ENCODE measurements around the gene RPL36A.

The RPL36A gene

DNA sequence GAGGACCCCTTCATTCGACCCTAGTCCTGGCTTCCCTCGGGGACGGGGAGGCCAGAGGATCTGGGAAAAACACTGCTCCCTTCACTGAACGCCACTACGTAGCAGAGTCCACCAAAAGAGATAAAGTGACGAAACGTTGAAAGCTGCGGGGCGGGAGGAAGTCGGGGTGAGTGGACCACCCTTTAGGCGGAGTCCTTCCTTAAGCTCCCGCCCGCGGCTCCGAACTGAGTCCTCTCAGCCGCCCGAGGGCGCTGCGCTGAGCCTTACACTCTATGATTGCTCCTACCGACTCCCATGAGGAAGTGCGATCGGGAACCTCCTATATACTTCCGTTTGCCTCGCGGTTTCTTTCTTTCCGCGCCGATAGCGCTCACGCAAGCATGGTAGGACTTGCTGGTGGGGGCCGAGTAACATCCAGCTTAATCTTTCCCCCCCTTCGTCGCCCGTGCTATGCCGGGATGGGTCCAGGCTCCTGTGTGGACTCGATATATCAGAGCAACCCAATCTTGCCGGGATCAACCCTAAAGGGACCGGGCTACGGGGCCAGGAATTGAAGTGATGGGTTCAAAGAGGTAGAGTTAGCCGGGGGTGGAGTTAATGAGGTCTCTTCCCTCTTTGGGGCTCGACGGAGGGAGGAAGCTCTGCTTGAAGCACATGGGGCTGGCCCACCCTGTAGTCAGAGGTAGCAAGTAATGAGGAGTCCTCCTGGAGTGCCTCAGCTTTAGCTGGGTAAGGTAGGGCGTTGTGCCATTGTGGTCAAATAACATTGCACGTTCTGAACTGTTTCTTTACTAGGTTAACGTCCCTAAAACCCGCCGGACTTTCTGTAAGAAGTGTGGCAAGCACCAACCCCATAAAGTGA, at the start of gene RPL36A:
Gene RPL36A, plus strand, starts transcription at position 348 of the 862 bp plus-strand sequence. Its CDS starts 33 bp downstream, at position 381.
- DNase-seq (ENCODE audit: low read depth), result peak; percentile 87

DNA sequence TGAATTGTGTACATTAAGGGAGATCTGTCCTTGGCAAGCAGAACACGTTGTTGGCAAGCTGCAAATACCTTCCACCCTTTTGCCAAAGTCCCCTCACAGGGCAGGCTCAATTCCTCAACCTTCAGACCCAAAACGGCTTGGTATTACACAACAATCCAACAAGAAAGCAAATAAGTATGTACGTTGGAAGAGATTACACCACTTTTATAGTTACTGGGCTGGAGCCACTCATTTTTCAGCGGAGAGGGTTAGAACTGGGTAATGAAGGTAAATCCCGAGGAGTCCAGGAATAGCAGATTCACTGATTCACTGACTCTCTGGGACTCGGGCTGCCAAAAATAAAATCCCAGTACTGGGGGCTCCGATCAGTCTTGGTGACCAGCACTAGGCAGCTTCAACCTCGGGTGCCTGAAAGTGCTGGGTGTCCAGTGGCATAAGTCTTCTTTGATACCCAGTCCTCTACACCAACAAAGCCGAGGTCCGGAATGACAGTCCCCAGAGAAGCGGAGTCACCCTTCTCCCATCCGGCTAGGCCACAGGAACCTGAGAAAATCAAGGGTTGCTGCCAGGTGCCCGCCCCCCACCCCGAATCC, 42.9 kb upstream of the RPL36A start:
- DNase-seq (ENCODE audit: low read depth), result peak; percentile 48

DNA sequence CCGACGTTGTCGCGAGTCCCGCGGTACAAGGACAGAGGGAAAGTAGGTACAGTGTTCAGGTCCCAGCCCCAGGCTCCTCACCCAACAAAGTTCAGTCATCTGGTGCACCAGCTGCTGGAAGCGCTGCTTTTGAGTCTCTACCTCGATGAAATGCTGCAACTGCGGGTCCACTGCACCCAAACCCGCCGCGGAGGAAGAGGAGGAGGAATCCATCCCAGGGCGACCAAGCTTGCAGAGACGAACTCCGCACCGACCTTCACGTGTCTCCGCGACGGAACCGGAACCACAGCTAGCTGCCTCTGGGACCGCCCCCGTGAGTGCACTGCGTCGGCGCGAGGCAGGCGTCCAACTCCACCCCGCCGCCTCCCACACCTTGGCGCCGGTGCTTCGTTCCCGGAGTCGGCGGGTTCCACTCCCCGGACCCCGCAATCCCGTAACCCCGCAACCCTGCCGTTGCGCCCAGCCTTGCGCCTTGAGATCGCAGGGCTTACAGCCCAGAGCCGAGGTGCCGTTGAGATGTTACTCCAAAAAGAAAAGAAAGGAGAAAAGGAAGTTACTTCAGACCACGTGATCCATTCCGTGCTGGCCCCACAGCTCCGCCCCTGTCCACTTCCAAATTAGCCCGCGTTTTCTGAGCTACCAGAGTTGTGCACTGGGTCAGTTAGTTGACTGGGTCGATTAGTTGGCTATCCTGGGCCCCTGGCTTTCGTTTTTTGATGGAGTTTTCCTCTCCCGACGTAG, 42.2 kb upstream of the RPL36A start, which contains the start of gene TIMM8A:
Gene TIMM8A, minus strand, starts transcription at position 291 of the 741 bp plus-strand sequence. Its CDS starts 78 bp downstream, at position 213.
- DNase-seq (ENCODE audit: low read depth), result peak; percentile 58

DNA sequence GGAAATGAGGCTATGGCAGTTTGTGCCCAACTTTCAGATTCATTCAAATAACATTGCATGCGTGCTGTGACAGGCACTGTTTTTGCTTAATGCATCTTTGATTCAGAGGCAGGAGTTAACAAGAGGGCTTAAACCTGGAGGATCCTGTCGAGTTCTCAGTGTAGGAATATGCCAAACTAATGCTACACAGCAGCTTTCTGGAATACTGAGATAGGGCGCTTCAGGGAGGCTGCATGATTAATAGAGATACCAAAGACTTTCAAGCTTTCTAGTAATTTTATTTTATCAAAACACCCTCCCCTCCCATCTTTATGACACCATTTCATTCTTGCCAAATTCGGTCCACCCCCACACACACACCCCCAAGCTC, 41.6 kb upstream of the RPL36A start:
- DNase-seq (ENCODE audit: low read depth), result no peak

DNA sequence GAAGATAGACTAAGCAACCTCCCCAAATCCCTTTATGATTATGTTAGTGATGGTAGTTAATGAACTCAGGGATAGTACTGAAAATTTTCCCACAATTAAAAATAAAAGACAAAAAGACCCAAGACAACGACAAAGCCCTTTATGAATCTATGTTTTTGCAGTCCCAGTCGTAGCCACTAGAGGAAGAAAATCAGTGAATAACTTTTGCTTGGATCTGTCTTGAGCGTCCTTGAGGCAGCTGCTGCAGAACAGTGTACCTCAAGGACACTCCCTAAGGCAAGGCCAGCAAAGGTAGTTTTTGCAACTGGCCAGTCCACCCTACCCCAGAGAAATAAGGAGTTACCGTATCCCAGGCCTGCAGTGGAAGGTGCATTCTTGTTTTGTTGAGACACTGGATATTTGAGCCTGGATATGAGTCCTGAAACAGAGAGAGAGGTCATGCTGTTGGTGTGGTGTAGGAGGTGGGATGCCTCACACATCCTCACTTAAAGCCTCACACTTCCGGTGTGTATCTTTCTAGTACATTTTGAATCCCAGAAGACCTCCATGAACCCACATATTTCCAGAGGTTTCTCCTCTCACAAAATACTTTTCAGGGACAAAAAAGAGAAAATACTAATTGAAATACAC, 33.5 kb upstream of the RPL36A start:
- peak; percentile 12 for DNase-seq (ENCODE audit: low read depth)

DNA sequence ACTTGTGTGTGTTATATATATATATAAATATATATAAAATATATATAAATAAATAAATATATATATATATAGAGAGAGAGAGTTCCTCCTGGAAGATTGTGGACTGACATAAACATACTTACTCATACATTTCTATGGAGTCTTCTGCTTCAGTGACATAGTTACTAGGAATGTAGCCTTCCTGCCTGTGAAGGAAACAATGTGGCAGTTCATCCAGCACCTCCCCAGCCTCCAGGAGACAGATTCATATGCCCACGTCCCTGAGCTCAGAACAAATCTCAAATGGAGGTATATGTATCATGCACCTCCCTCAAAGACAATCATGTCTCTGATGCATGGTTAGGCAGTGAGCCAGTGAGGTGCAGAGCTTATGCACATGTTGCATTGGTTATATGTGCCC, 30.8 kb upstream of the RPL36A start:
- no peak for DNase-seq (ENCODE audit: low read depth)

DNA sequence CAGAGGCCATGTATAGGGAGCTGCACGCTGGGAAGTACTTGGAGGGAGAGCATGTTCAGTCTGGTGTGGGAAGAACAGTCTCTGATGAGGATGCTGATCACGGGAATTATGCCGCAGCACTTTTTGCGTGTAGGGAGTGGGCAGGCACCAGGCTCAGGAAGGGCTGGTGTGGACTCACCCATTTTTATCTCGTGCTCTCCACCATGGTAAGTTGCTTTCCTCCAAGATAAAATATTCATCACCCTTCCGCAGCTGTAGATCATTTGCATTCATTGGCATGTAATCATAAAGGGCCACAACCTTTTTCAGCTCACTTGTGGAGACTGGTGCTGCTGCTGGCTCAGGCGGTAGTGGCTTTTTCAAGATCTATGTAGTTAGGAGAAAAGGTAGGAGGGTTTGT, 30.4 kb upstream of the RPL36A start:
- DNase-seq (ENCODE audit: low read depth), result no peak

DNA sequence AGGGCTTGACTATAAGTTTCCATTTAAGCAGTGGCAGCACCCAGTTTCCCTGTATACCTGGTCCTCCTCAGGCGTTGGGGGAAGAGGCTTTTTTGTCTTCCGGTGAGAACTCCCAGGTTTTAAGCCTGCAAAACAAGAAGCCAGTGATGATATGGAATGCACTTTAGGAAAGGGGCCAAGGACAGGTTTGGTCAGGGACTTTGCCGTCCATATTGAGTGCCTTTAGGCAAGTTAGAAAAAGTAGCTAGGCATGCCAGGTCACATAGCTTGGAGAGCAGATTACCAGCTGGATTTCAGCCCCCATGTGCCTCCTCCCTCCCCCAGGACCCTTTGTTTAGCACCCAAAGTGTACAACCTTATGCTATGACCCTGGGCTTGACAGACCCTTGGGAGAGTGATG, 28.7 kb upstream of the RPL36A start:
- DNase-seq (ENCODE audit: low read depth), result no peak

DNA sequence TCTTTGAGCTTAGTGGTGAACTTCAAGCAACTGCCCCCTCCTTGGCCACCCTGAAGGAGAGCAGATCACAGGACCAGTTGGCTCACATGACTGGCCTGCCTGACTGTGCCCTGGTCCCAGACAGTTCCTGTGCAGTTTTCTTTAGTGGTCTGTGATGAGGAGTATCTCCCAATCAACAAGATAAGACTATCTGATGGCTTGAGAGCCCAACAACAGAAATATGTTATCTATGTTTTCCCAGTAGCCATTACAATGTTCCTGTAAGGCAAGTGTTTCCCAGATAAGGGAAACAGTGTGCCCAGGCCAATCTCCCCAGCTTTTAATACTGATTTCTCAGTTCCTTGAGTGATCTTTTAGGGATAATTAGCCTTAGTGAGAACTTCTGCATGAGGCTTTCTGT, 28.1 kb upstream of the RPL36A start:
- no peak for DNase-seq (ENCODE audit: low read depth)

DNA sequence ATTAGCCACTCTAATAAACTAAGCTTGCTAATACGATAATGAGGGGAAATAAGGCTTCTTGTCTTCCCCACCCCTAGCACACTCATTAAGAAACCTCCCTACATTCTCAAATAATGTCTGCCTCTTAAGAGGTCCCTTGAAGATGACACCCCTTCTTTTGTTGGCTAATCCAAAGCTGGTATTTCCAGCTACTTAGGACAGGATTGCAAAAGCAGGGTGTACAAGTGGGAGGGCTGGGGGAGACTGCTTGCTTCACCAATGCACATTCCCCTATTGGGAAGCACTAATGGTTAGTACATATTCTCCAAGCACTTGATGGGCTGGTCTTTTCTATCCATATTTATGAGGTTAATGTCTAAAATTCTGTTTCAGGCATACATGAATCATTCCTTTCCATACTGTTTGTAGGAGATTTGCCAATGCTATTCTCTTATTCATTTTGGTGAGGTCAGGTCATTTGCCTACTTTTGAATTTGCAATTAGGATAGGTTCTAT, 25.5 kb upstream of the RPL36A start:
- DNase-seq (ENCODE audit: low read depth), result no peak

DNA sequence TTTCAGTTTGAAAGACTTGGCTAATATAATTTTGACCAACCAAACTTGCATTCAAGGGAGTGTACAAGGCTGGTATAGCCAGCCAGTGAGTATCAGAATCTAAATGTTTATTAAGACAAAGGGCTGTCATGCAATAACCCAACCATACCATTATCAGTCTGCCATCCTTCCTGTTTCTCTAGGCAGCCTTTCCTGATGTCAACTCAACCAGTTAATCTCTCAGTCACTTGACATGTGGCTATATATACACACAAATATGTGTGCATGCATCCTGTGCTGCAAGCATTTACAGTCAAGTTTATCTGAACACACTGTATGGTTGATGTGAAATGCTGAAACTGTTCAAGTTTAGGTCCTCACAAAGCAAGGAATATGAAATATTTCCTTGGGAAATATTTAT, 22.0 kb upstream of the RPL36A start:
- DNase-seq (ENCODE audit: low read depth), result no peak

DNA sequence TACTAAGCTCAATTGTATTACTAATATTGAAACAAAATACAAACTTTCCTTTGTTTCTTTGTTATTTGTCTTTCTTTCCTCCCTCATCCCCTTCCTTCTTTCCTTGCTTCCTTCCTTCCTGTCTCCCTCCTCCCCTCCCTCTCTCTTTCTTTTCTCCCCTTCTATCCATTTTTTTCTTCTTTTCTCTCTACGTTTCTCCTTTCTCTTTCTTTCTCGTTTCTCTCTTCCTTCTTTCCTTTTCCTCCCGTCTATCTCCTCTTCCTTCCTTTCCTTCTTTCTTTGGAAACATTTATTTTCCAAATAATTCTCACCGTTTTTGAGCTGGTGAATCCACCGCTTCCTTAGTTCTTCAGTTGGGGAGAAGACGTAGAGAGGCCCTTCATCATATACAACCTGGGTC, 21.1 kb upstream of the RPL36A start:
- no peak for DNase-seq (ENCODE audit: low read depth)

DNA sequence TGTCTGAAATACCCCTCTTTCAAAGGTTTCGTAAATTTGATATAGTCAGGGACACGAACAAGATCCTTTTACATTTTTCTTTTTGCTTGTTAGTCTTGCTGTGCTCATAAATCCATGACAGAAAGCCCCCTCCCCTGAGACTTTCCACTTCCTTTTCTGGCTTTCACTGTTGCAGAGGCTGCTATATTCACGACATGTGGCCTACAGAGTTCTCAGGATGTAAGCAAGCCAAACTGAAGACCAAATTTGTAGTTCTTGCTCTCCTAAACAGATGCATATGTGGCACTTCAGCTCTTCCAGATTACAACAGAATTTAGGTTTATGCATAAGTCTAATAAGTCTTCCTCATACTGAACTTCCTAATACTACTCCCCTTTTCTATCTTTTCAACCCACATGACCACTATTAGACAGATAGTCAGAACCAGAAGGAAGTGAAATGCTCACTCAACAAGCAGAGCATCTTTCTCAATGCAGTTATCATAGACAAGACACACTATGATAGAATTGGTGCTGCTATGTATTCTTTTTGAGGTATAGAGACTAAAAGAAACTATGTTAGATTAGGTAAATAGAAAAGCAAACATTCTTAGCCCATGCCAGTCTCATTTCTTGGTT, 19.8 kb upstream of the RPL36A start:
- DNase-seq (ENCODE audit: low read depth), result no peak

DNA sequence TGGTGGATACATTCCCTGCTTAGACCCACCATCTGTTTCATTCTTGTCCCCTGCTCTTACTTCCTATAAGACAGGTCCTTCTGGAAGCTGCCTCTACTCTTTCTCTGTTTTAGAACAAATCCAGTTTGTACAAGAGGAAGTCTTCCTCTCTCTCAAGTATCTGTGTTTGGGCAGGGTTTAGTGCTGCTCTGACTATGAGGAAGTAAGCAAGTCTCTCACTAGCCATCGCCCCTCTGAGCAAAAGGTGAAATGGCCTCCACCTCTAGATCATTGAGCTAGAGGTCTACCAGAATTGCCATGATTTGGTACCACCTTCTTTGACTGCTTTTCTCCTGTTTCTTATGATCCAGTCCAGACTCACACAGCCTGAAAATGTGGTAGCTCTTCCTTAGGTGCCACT, 13.3 kb upstream of the RPL36A start:
- no peak for DNase-seq (ENCODE audit: low read depth)

DNA sequence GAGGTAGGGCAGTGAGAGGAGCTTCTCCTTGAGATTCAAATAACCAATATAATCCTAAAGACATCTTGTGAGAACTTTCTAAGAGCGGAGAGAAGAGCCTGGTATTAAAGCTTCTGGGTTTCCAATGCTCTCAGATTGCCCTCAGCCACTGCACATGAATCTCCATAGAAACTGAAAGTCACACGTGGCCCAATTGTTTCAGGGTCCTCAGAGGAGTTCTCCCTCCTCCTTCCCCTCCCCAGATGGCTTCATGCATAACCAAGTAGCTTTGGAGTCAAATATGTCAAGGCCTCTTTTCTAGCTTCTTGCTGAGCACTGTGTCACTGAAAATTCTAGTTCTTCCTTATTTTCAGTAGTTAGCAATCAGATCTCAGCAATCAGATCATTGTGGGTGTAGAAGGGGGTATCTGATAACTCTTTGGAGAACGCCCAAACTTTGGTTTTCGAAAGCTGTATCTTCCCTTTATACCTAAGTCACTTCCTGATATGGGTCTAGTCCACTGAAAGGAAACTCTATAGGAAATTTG, 7.1 kb upstream of the RPL36A start:
- DNase-seq (ENCODE audit: low read depth), result no peak

DNA sequence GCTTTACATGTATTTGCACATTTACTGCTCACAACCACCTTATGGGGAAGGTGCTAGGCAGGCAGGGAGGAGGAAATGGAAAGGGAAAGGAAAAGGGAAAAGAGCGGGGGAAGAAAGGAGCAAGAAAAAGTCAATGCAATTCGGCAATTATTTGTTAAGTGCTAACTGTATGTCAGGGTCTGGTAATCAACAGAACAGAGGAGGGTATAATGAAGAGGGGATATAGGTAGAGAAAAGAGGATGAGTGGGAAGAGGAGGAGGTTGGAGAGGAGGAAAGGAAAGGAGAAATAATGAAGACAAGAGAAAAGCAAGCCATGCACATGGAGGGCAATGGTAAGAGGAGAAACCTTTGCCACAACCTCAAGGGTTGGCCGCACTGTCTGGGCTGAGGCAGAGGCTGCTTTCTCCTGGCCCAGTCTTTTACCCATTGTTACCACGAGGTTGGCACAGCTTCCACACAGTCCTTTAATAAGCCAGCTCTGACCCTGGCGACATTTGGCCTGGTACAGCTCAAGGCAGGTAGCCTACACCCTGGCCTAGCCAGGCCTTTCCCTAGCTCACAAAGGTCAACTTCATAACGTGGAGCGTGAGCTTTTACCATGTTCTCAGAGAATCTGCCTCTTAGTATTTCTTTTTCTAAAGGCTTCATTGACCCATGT, 5.7 kb upstream of the RPL36A start:
- DNase-seq (ENCODE audit: low read depth), result no peak

DNA sequence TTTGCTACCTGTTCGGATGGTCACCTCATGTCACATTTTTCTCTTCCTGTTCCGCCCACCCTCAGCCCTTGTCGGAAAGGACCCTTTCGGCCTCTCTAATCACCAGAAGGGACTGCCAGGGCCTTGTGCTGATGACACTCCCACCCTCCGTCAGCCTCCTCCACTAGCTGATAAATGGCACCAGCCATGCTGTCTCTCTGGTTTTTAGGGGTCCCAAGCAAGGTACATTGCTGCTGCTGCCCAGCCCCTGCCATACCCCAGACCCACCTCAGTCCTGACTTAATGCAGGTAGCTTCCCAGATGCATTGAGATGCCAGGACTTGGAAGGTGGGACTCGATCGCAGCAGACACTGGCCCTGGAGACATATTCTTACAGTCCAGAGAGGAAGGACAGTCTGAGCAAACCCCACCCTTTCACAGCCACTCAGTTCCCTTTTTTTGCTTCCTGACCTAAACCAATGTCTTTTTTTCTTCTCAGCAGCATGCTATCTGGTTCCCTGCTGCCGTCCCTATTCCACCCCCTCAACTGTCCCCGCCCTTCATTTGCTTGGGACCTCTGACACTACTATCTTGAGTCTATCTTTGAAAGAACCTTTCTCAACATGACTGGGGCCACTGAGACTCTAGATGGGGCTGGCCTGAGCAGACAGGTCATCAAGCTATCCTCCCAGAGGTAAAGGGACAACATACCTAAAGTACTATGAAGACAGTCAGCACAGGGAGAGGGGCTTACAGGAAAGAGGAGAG, 4.8 kb upstream of the RPL36A start, which contains the start of gene BTK:
Gene BTK, minus strand, starts transcription at position 397 of the 747 bp plus-strand sequence. CDS start 10,907 bp downstream, outside the sequence.
- DNase-seq (ENCODE audit: low read depth), result no peak

DNA sequence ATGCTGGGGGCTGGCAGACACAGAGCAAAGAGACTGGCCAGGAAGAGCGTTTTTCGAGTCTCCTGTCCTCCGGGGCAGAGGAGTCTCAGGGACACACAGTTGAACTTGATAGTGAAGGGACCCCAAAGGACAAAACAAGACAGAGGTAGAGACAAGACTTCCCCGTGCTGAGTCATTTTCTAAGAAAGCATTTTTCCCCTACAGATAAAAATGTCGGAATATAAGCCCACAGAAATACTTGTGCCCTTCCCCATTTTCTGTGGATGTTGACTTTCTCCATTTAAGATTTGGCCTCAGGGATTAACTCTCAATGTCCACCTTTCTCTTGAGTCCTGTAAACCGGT, 4.3 kb upstream of the RPL36A start:
- no peak for DNase-seq (ENCODE audit: low read depth)

DNA sequence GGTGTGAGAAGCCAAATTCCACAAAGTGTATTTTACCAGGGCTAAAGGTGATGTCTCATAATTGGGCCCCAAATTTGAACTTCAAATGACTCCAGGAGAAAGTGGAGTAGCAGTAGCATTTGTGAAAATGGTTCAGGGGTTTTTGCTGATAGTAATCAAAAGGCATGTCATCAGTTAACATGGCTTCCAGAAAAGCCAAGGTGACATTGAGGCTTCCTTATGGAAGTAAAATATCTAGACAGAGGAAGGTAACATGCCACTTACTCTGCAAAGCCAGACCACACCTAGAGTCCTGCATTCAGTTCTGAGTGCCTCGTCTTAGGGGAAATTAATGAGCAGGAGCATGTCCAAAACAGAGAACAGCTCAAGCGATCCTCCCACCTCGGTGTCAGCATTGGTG, 2.2 kb upstream of the RPL36A start:
- DNase-seq (ENCODE audit: low read depth), result no peak

DNA sequence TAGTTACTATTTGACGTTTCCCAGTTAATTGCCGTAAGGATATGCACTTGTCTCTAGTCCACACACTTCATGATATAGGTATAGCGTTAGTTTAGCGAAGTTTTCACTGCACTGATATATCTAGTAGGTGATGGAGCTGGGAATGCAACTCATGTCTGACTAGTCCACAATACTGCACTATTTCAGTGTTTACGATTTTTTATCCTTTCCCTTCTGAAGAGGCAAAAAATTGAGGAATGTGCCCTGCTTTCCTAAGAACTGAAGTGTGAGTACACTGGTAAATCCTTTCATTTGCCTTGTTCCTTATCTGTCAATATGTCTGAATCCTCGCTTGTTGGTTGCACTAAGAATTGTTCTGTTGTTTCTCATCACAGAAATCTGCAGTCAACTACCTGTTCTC, 1.0 kb downstream of the RPL36A start:
- no peak for DNase-seq (ENCODE audit: low read depth)

All from amniotic epithelial cell (primary cell).